Measurements from ENCODE around the gene L3MBTL2. TPM values are rescaled to one million over a fixed set of nuclear protein-coding genes. Genes with fewer than 3 reads are reported as not detected.

The L3MBTL2 gene
- total RNA-seq, 1 experiment from 2014 or later = 24.7 TPM

DNA sequence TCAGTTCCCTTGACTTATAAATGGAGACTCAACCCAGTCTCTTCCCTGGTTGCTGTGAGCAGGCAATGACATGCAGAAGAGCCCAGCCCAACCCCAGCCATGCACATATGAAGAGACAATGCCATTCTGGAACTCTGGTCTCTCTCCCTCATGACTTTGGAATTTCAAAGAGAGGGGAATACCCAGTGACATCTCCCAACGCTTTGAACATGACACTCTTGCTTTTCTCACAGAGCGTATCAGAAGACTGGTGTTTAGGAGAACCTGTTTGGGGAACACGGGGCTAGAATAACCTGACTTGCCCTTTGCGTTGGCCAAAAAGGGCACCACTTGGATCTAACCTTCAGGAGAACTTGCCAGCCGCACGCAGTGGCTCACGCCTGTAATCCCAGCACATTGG, 68.0 kb downstream of the L3MBTL2 start:
- H3K9me2 ChIP-seq (ENCODE audit: insufficient read depth) = no peaks in the 10 kb centered on the region
- ChIA-PET RAD21 (ENCODE audit: low non-redundant PET in 1 of 2, low total read pairs in 2 of 2, uncharacterized antibody in 2 of 2, unreplicated experiment in 2 of 2) (no interaction called here), POLR2A (interaction anchor here (0.7 kb wide), 1 partner anchor 313 kb away, joined by 9 read pairs; no protein-coding TSS in a partner anchor), CTCF (no interaction called here)
- no peaks in the 10 kb centered on the region for H4K20me1 ChIP-seq (ENCODE audit: insufficient read depth)
- H3K4me2 ChIP-seq (ENCODE audit: low read length) = no peak overlapping the region
- intact Hi-C loops (cut with micrococcal nuclease) = no loop called here
- no peaks in the 10 kb centered on the region for H3K27me3 ChIP-seq (ENCODE audit: insufficient read depth, low read length)
- no peak for TF ChIP-seq ELF1 (IDR thresholded peaks at IDR 0.05; ENCODE audit: borderline replicate concordance, low read depth)
- no peak for TF ChIP-seq TCF7L2 (IDR thresholded peaks at IDR 0.05; ENCODE audit: borderline replicate concordance, extremely low read depth, insufficient read depth, insufficient read length)
- TF ChIP-seq YY1 (IDR thresholded peaks at IDR 0.05; ENCODE audit: extremely low read depth, insufficient replicate concordance, low read depth, low read length) = no peak
- no peak for TF ChIP-seq SIN3A (IDR thresholded peaks at IDR 0.05; ENCODE audit: low read depth)
- TF ChIP-seq RAD21 (IDR thresholded peaks at IDR 0.05; ENCODE audit: low read depth) = no peak
- no peak for TF ChIP-seq POLR2AphosphoS5 (IDR thresholded peaks at IDR 0.05; ENCODE audit: low read depth, low read length)
- no peak overlapping the region for H3K27ac ChIP-seq (ENCODE audit: low read depth, low read length)
- BruUV-seq (replicated peaks) = no TSS peak
- H2AFZ ChIP-seq (ENCODE audit: low read depth, low read length, poor library complexity, severe bottlenecking) = no peak overlapping the region
- DNase-seq (ENCODE audit: low read depth, low spot score) (no peak), ATAC-seq (no peak)
- H3K4me1 ChIP-seq (ENCODE audit: control insufficient read depth in 1 of 2, insufficient read depth in 2 of 2, low read length in 2 of 2) = no peaks in the 10 kb centered on the region
- no peak overlapping the region for H3K9ac ChIP-seq (ENCODE audit: low read length)
- H3K4me3 ChIP-seq (replicated peaks in 1 of 2; ENCODE audit: low read depth in 1 of 2, low read length in 2 of 2) = no peak overlapping the region
- peaks cover 49 to 60% of the 10 kb centered on the region in 2 experiments for H3K36me3 ChIP-seq (ENCODE audit: control insufficient read depth in 1 of 2, insufficient read depth in 2 of 2, low read length in 2 of 2)
- H3K79me2 ChIP-seq (ENCODE audit: insufficient read depth, low read length) = peaks cover 56% of the 10 kb centered on the region
- H3K9me3 ChIP-seq (ENCODE audit: control insufficient read depth in 1 of 2, insufficient read depth in 1 of 2, low read depth in 1 of 2, low read length in 2 of 2) = no peaks in the 10 kb centered on the region

DNA sequence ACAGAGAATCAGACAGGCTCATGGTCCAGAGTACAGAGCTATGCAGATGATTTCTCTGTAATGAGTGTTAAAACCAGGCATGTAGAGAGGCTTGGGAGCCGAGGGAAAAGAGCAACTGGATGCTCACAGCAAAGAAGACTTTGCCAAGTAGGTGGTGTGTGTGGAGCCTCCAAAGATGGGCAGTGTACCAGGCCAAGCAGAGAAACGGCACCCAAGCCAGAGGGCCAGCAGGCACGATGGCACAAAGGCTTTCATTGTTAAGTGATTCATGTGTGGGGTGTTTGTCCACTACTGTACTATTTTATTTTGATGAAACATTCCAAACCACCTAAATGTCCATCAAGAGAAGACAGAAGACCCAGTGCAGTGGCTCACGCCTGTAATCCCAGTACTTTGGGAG, 69.7 kb downstream of the L3MBTL2 start:
- Histone ChIP-seq H3K4me1 (ENCODE audit: control insufficient read depth in 1 of 2, insufficient read depth in 2 of 2, low read length in 2 of 2) (no peaks in the 10 kb centered on the region), H4K20me1 (ENCODE audit: insufficient read depth) (no peaks in the 10 kb centered on the region), H2AFZ (ENCODE audit: low read depth, low read length, poor library complexity, severe bottlenecking) (no peak overlapping the region), H3K9me2 (ENCODE audit: insufficient read depth) (no peaks in the 10 kb centered on the region), H3K27me3 (ENCODE audit: insufficient read depth, low read length) (no peaks in the 10 kb centered on the region), H3K36me3 (ENCODE audit: control insufficient read depth in 1 of 2, insufficient read depth in 2 of 2, low read length in 2 of 2) (peaks cover 46 to 57% of the 10 kb centered on the region in 2 experiments), H3K9ac (ENCODE audit: low read length) (no peak overlapping the region), H3K4me2 (ENCODE audit: low read length) (no peak overlapping the region), H3K79me2 (ENCODE audit: insufficient read depth, low read length) (peaks cover 64% of the 10 kb centered on the region), H3K4me3 (replicated peaks in 1 of 2; ENCODE audit: low read depth in 1 of 2, low read length in 2 of 2) (no peak overlapping the region), H3K27ac (ENCODE audit: low read depth, low read length) (no peak overlapping the region), H3K9me3 (ENCODE audit: control insufficient read depth in 1 of 2, insufficient read depth in 1 of 2, low read depth in 1 of 2, low read length in 2 of 2) (no peaks in the 10 kb centered on the region)
- ATAC-seq (no peak), DNase-seq (ENCODE audit: low read depth, low spot score) (no peak)
- CTCF ChIA-PET = no interaction called here
- RAD21 ChIA-PET (ENCODE audit: low non-redundant PET in 1 of 2, low total read pairs in 2 of 2, uncharacterized antibody in 2 of 2, unreplicated experiment in 2 of 2) = no interaction called here
- intact Hi-C loops (cut with micrococcal nuclease) = no loop called here
- POLR2A ChIA-PET = interaction anchor here (1.5 kb wide), 1 partner anchor 11 kb away, joined by 3 read pairs; no protein-coding TSS in a partner anchor
- TF ChIP-seq, protein P1, sequence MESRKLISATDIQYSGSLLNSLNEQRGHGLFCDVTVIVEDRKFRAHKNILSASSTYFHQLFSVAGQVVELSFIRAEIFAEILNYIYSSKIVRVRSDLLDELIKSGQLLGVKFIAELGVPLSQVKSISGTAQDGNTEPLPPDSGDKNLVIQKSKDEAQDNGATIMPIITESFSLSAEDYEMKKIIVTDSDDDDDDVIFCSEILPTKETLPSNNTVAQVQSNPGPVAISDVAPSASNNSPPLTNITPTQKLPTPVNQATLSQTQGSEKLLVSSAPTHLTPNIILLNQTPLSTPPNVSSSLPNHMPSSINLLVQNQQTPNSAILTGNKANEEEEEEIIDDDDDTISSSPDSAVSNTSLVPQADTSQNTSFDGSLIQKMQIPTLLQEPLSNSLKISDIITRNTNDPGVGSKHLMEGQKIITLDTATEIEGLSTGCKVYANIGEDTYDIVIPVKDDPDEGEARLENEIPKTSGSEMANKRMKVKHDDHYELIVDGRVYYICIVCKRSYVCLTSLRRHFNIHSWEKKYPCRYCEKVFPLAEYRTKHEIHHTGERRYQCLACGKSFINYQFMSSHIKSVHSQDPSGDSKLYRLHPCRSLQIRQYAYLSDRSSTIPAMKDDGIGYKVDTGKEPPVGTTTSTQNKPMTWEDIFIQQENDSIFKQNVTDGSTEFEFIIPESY (IDR thresholded peaks at IDR 0.05; ENCODE audit: extremely low read depth, insufficient replicate concordance, low read length) = no peak
- TF ChIP-seq FOSL1 (IDR thresholded peaks at IDR 0.05; ENCODE audit: low read depth) (no peak), EGR1 (IDR thresholded peaks at IDR 0.05; ENCODE audit: low read depth) (no peak), POLR2A (IDR thresholded peaks at IDR 0.05; ENCODE audit: borderline replicate concordance, extremely low read depth, insufficient read depth, insufficient read length) (no peak), SRF (IDR thresholded peaks at IDR 0.05; ENCODE audit: low read depth) (no peak), EZH2phosphoT487 (IDR thresholded peaks at IDR 0.05; ENCODE audit: borderline replicate concordance) (no peak), CBX3 (IDR thresholded peaks at IDR 0.05; ENCODE audit: low read depth) (no peak), ELF1 (IDR thresholded peaks at IDR 0.05; ENCODE audit: borderline replicate concordance, low read depth) (no peak), RAD21 (IDR thresholded peaks at IDR 0.05; ENCODE audit: low read depth) (no peak)
- TF ChIP-seq, protein P2, sequence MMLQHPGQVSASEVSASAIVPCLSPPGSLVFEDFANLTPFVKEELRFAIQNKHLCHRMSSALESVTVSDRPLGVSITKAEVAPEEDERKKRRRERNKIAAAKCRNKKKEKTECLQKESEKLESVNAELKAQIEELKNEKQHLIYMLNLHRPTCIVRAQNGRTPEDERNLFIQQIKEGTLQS (IDR thresholded peaks at IDR 0.05) = no peak
- TF ChIP-seq, protein P3, sequence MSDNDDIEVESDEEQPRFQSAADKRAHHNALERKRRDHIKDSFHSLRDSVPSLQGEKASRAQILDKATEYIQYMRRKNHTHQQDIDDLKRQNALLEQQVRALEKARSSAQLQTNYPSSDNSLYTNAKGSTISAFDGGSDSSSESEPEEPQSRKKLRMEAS (IDR thresholded peaks at IDR 0.05) = no peak
- BruUV-seq (replicated peaks) = no TSS peak

Measured in HCT116 (cell line).